GM12878 (cell line): Measurements from ENCODE around the gene INSC. TPM values are rescaled to one million over a fixed set of nuclear protein-coding genes. Genes with fewer than 3 reads are reported as not detected.

Source experiments
- ATAC-seq: fragments of 200-7000 bp; cut with Tn5 transposase; 3 replicates; pipeline ENCODE4 v1.9.1; 2020; ENCODE audit warnings: mild to moderate bottlenecking, moderate library complexity
- BruUV-seq: library from RNA; stranded (reverse); fragments of 400-500 nt; replicated peaks from 2 replicates; lab custom pipeline; 2021; lab: Mats Ljungman, UMichigan
- CTCF ChIA-PET: fragments of 300-600 bp; sonication (Branson Sonifier 250); formaldehyde crosslinking; extraction: SDS; loops from one replicate; lab custom pipeline; 2021; ENCODE audit warnings: inconsistent platforms; lab: Yijun Ruan, JAX
- POLR2A ChIA-PET: fragments of 350-600 bp; formaldehyde crosslinking; extraction: SDS; loops from one replicate; lab custom pipeline; 2021; ENCODE audit warnings: inconsistent platforms; lab: Charles Lee
- RAD21 ChIA-PET: fragments of 300-600 bp; sonication (Branson Sonifier 250); formaldehyde crosslinking; loops from one replicate; lab custom pipeline; 2023; ENCODE audit warnings: antibody characterized with exemption; ENCODE audit not compliant: unreplicated experiment; lab: Charles Lee
- SMC1A ChIA-PET: fragments of 300-600 bp; sonication (Branson Sonifier 250); formaldehyde crosslinking; loops from one replicate; lab custom pipeline; 2023; ENCODE audit not compliant: unreplicated experiment, uncharacterized antibody; lab: Charles Lee
- DNase-seq: peaks from one replicate; pipeline ENCODE4 v3.0.0-alpha.2; 2011; ENCODE audit warnings: low read depth, low spot score
- FAIRE-seq: peaks from 3 replicates; lab custom pipeline; 2011; peaks lifted over from hg19 to GRCh38; lab: Jason Lieb, UNC
- H2AFZ ChIP-seq: 2 replicates; pipeline ENCODE4 v1.6.0; 2011; ENCODE audit warnings: low read depth, low read length, control low read depth; ENCODE audit not compliant: control insufficient read depth
- H3K27ac ChIP-seq: 2 replicates; pipeline ENCODE4 v1.5.1; 2011; ENCODE audit warnings: control low read depth; ENCODE audit not compliant: control insufficient read depth, insufficient read depth
- H3K27me3 ChIP-seq, 2 experiments: replicated peaks in 1 of 2; 2 replicates each; pipeline versions ENCODE4 v1.6.0 to v1.6.1; 2011; ENCODE audit warnings: low read length in 1 of 2; ENCODE audit not compliant: control insufficient read depth in 2 of 2, insufficient read depth in 2 of 2
- H3K36me3 ChIP-seq, 2 experiments: 2 replicates each; pipeline ENCODE4 v1.5.1; 2011; ENCODE audit warnings: low read length in 1 of 2; ENCODE audit not compliant: control insufficient read depth in 2 of 2, insufficient read depth in 2 of 2
- H3K4me1 ChIP-seq: 2 replicates; pipeline ENCODE4 v1.6.1; 2011; ENCODE audit warnings: mild to moderate bottlenecking, low read length, moderate library complexity, mixed read lengths; ENCODE audit not compliant: control insufficient read depth, insufficient read depth
- H3K4me2 ChIP-seq: 2 replicates; pipeline ENCODE4 v1.6.0; 2011; ENCODE audit warnings: control low read depth; ENCODE audit not compliant: control insufficient read depth, insufficient read depth
- H3K4me3 ChIP-seq: fragments of 200-600 bp; sonication (generic); 2 replicates; pipeline ENCODE4 v1.5.1; 2016
- H3K79me2 ChIP-seq: 2 replicates; pipeline ENCODE4 v1.6.0; 2011; ENCODE audit warnings: low read length; ENCODE audit not compliant: control insufficient read depth, insufficient read depth
- H3K9ac ChIP-seq: 2 replicates; pipeline ENCODE4 v1.8.0; 2011; ENCODE audit warnings: low read length, control low read depth, mixed read lengths; ENCODE audit not compliant: control insufficient read depth, insufficient read depth
- H3K9me3 ChIP-seq: replicated peaks from 3 replicates; pipeline ENCODE4 v1.5.1; 2011; ENCODE audit warnings: mild to moderate bottlenecking, low read length; ENCODE audit not compliant: control insufficient read depth, insufficient read depth
- H4K20me1 ChIP-seq: 2 replicates; pipeline ENCODE4 v1.6.0; 2011; ENCODE audit not compliant: control insufficient read depth, insufficient read depth
- CBX3 ChIP-seq: fragments of 200-600 bp; sonication (generic); IDR thresholded peaks from 2 replicates; pipeline ENCODE4 v1.6.1; 2016; ENCODE audit warnings: low read depth, borderline replicate concordance
- CHD2 ChIP-seq: IDR thresholded peaks from 2 replicates; pipeline ENCODE4 v1.6.1; 2011; ENCODE audit warnings: low read depth, low read length, improper control_type of control experiment, borderline replicate concordance
- WGBS: methylation state at CpG from one replicate; pipeline ENCODE4 v1.1.6; 2016; ENCODE audit warnings: low lambda C conversion rate; ENCODE audit not compliant: insufficient replicate concordance, insufficient coverage; ENCODE audit errors: missing lambda C conversion rate; 5-methylcytosine and 5-hydroxymethylcytosine counted together
- in situ Hi-C: fragments of 300-500 bp; cut with MboI; formaldehyde crosslinking; loops from 9 replicates; pipeline ENCODE4 v1.14.3; 2018; ENCODE audit warnings: mixed read lengths
- intact Hi-C: fragments of 100-400 bp; cut with micrococcal nuclease; formaldehyde crosslinking; loops from one replicate; pipeline ENCODE4 v1.14.2; 2022; ENCODE audit not compliant: unreplicated experiment
- polyA plus RNA-seq, 11 experiments: library from polyadenylated mRNA; depleted of rRNA in 4 of 11; unstranded in 6 of 11; stranded (reverse) in 5 of 11; fragments of >200 nt; fragmentation: Nextera tagmentation in 4 of 11; fragmentation: Illumina TruSeq in 1 of 11; extraction: Ambion mirVana in 4 of 11; extraction: Trizol in 1 of 11; gene quantifications; 1 replicate in 1 of 11; 2 replicates in 10 of 11; pipeline versions ENCODE4 v1.2.1 to v1.2.3, GENCODE V29; 2011 to 2016; ENCODE audit warnings: inconsistent platforms in 2 of 11, missing spikeins in 2 of 11, low read depth in 1 of 11
- total RNA-seq, 4 experiments: library from RNA; depleted of rRNA in 3 of 4; stranded (reverse); fragments of >200 nt in 3 of 4; fragmentation: Illumina TruSeq in 1 of 4; extraction: Trizol in 1 of 4; gene quantifications; 2 replicates each; pipeline versions ENCODE4 v1.2.1 to v1.2.3, GENCODE V29; 2013 to 2021
- TF ChIP-seq, protein P1 (sequence below): fragments of 450-650 bp; IDR thresholded peaks from 2 replicates; pipeline ENCODE4 v1.6.1; 2018; ENCODE audit warnings: mild to moderate bottlenecking, low read depth, moderate library complexity; ENCODE audit not compliant: partially characterized antibody

Gene INSC
- total and polyA plus RNA-seq, 10 of the 15 experiments (the other 5 are each of a cell fraction or from before 2014, with no cell fraction given), result 0.13 to 0.33 TPM; not detected in 8

DNA sequence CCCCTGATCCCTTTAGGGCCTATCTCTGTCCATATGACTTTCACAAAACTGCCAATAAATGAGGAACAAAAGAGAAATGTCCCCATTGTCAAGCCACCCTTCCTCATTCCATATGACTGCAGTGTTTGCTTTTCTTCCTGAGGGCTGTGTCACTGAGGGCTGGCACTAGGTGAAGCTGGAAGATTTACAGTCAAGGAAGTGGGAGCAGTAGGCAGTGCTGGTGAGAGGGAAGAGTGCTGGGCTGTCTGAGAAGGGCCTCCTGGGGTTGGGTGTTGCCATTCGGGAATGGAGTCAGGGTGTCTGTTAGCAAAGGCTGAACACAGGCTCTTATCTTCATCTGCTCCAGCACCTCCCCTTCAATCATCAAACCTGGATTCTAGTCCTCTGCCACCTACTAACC lies 30.9 kb downstream of the INSC start:
- Histone ChIP-seq H4K20me1 (no peaks in the 10 kb centered on the region), H3K27me3 (no peaks in the 10 kb centered on the region), H3K36me3 (no peaks in the 10 kb centered on the region), H2AFZ (no peak overlapping the region), H3K27ac (no peak overlapping the region), H3K4me3 (no peak overlapping the region), H3K4me2 (no peak overlapping the region), H3K9me3 (no peaks in the 10 kb centered on the region; the same call in 2 of the 3 replicates), H3K79me2 (no peaks in the 10 kb centered on the region), H3K4me1 (no peaks in the 10 kb centered on the region), H3K9ac (no peak overlapping the region)
- intact Hi-C loops (no loop called here), in situ Hi-C loops (no loop called here)
- SMC1A ChIA-PET, result interaction anchor here (1.1 to 1.9 kb wide), 2 partner anchors 28 to 45 kb away, joined by 3 to 8 read pairs; no protein-coding TSS in a partner anchor
- no peak for DNase-seq
- TF ChIP-seq CHD2 (no peak), CBX3 (no peak)
- TF ChIP-seq, protein P1, sequence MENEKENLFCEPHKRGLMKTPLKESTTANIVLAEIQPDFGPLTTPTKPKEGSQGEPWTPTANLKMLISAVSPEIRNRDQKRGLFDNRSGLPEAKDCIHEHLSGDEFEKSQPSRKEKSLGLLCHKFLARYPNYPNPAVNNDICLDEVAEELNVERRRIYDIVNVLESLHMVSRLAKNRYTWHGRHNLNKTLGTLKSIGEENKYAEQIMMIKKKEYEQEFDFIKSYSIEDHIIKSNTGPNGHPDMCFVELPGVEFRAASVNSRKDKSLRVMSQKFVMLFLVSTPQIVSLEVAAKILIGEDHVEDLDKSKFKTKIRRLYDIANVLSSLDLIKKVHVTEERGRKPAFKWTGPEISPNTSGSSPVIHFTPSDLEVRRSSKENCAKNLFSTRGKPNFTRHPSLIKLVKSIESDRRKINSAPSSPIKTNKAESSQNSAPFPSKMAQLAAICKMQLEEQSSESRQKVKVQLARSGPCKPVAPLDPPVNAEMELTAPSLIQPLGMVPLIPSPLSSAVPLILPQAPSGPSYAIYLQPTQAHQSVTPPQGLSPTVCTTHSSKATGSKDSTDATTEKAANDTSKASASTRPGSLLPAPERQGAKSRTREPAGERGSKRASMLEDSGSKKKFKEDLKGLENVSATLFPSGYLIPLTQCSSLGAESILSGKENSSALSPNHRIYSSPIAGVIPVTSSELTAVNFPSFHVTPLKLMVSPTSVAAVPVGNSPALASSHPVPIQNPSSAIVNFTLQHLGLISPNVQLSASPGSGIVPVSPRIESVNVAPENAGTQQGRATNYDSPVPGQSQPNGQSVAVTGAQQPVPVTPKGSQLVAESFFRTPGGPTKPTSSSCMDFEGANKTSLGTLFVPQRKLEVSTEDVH, result no peak
- no TSS peak for BruUV-seq
- POLR2A ChIA-PET, result interaction anchor here (0.6 kb wide), 1 partner anchor 1058 kb away, joined by 3 read pairs; no protein-coding TSS in a partner anchor
- ATAC-seq, result no peak
- RAD21 ChIA-PET, result no interaction called here
- CTCF ChIA-PET, result no interaction called here
- no peak for FAIRE-seq
- WGBS, result 20% methylated on average over 1 of the region's 1 CpG
